H9 (cell line): ENCODE results near the gene UMPS. TPM values are rescaled to one million over a fixed set of nuclear protein-coding genes. Genes with fewer than 3 reads are reported as not detected.

Experiments used
- DNase-seq: peaks from one replicate; pipeline ENCODE4 v3.0.0-alpha.2; 2017
- H2AFZ ChIP-seq: one replicate; pipeline ENCODE4 v1.6.1; 2013; ENCODE audit warnings: mild to moderate bottlenecking, low read length, control low read depth, moderate library complexity
- H2AK5ac ChIP-seq: 2 replicates; pipeline ENCODE4 v1.6.1; 2013; ENCODE audit warnings: low read length, control low read depth, mixed read lengths; ENCODE audit not compliant: insufficient read length
- H2BK120ac ChIP-seq: one replicate; pipeline ENCODE4 v1.6.1; 2013; ENCODE audit warnings: low read depth, mild to moderate bottlenecking, low read length, control low read depth, inconsistent platforms; ENCODE audit not compliant: poor library complexity, severe bottlenecking
- H2BK12ac ChIP-seq: 2 replicates; pipeline ENCODE4 v1.6.1; 2013; ENCODE audit warnings: low read length, control low read depth, mixed read lengths, low read depth; ENCODE audit not compliant: insufficient read length
- H2BK15ac ChIP-seq: 2 replicates; pipeline ENCODE4 v1.6.1; 2013; ENCODE audit warnings: low read depth, low read length, control low read depth
- H2BK20ac ChIP-seq: one replicate; pipeline ENCODE4 v1.6.1; 2013; ENCODE audit warnings: low read depth, mild to moderate bottlenecking, low read length, control low read depth, inconsistent platforms; ENCODE audit not compliant: poor library complexity, severe bottlenecking
- H2BK5ac ChIP-seq: 2 replicates; pipeline ENCODE4 v1.6.1; 2013; ENCODE audit warnings: low read length, control low read depth, mixed read lengths; ENCODE audit not compliant: insufficient read length
- H3K14ac ChIP-seq: 2 replicates; pipeline ENCODE4 v1.6.1; 2013; ENCODE audit warnings: low read length, control low read depth; ENCODE audit not compliant: insufficient read depth
- H3K18ac ChIP-seq: 2 replicates; pipeline ENCODE4 v1.6.1; 2013; ENCODE audit warnings: low read depth, mild to moderate bottlenecking, mixed read lengths, low read length, control low read depth; ENCODE audit not compliant: insufficient read length
- H3K23ac ChIP-seq: 2 replicates; pipeline ENCODE4 v1.6.1; 2013; ENCODE audit warnings: low read length, control low read depth, mixed read lengths, low read depth; ENCODE audit not compliant: insufficient read length
- H3K23me2 ChIP-seq: 2 replicates; pipeline ENCODE4 v1.6.1; 2013; ENCODE audit warnings: low read depth, mild to moderate bottlenecking, mixed read lengths, low read length, control low read depth; ENCODE audit not compliant: insufficient read length, poor library complexity, severe bottlenecking
- H3K27ac ChIP-seq: 2 replicates; pipeline ENCODE4 v1.5.1; 2013; ENCODE audit warnings: low read length, control low read depth, mixed read lengths, low read depth; ENCODE audit not compliant: insufficient read length
- H3K27me3 ChIP-seq: 2 replicates; pipeline ENCODE4 v1.6.1; 2013; ENCODE audit warnings: low read length, control low read depth, inconsistent platforms; ENCODE audit not compliant: insufficient read depth
- H3K4ac ChIP-seq: 2 replicates; pipeline ENCODE4 v1.6.1; 2013; ENCODE audit warnings: low read depth, mild to moderate bottlenecking, control low read depth, inconsistent platforms, low read length, moderate library complexity
- H3K4me1 ChIP-seq: 2 replicates; pipeline ENCODE4 v1.6.1; 2013; ENCODE audit warnings: low read length, control low read depth, inconsistent platforms; ENCODE audit not compliant: insufficient read depth
- H3K4me2 ChIP-seq: 2 replicates; pipeline ENCODE4 v1.6.1; 2013; ENCODE audit warnings: low read length, control low read depth, mixed read lengths; ENCODE audit not compliant: insufficient read length, insufficient read depth
- H3K56ac ChIP-seq: 2 replicates; pipeline ENCODE4 v1.6.1; 2013; ENCODE audit warnings: low read depth, mild to moderate bottlenecking, mixed read lengths, low read length, control low read depth; ENCODE audit not compliant: insufficient read length
- H3K79me1 ChIP-seq: 2 replicates; pipeline ENCODE4 v1.6.1; 2013; ENCODE audit warnings: low read depth, mild to moderate bottlenecking, moderate library complexity, low read length, control low read depth, inconsistent platforms; ENCODE audit not compliant: insufficient read depth, poor library complexity, severe bottlenecking
- H3K79me2 ChIP-seq: 2 replicates; pipeline ENCODE4 v1.6.1; 2013; ENCODE audit warnings: low read length, control low read depth, inconsistent platforms; ENCODE audit not compliant: insufficient read depth
- H3K9ac ChIP-seq: 2 replicates; pipeline ENCODE4 v1.6.1; 2013; ENCODE audit warnings: low read length, control low read depth, mixed read lengths; ENCODE audit not compliant: insufficient read length; ENCODE audit errors: extremely low read depth
- H3K9me3 ChIP-seq: one replicate; pipeline ENCODE4 v1.6.1; 2013; ENCODE audit warnings: low read depth, low read length, inconsistent platforms; ENCODE audit not compliant: control insufficient read depth
- H3T11ph ChIP-seq: one replicate; pipeline ENCODE4 v1.6.1; 2013; ENCODE audit warnings: mild to moderate bottlenecking, low read length, control low read depth, inconsistent platforms
- H4K20me1 ChIP-seq: one replicate; pipeline ENCODE4 v1.6.1; 2013; ENCODE audit not compliant: control insufficient read depth, insufficient read length, insufficient read depth
- H4K5ac ChIP-seq: 2 replicates; pipeline ENCODE4 v1.6.1; 2013; ENCODE audit warnings: low read depth, mild to moderate bottlenecking, mixed read lengths, low read length, control low read depth; ENCODE audit not compliant: insufficient read length
- H4K8ac ChIP-seq: replicated peaks from 2 replicates; pipeline ENCODE4 v1.6.1; 2013; ENCODE audit warnings: low read length, control low read depth, mixed read lengths, low read depth; ENCODE audit not compliant: insufficient read length
- H4K91ac ChIP-seq: 2 replicates; pipeline ENCODE4 v1.6.1; 2013; ENCODE audit warnings: low read depth, mild to moderate bottlenecking, moderate library complexity, mixed read lengths, low read length, control low read depth; ENCODE audit not compliant: insufficient read length
- H3K27ac Mint-ChIP-seq, 3 experiments: 2 replicates in 2 of 3; 3 replicates in 1 of 3; pipeline ENCODE4 v1.8.0; 2020 to 2021; ENCODE audit warnings: mixed read lengths in 3 of 3, mild to moderate bottlenecking in 1 of 3, moderate library complexity in 1 of 3
- H3K27me3 Mint-ChIP-seq: 2 replicates; pipeline ENCODE4 v1.8.0; 2021; ENCODE audit warnings: low read depth, mild to moderate bottlenecking, moderate library complexity, mixed read lengths
- H3K36me3 Mint-ChIP-seq, 3 experiments: 2 replicates in 2 of 3; 3 replicates in 1 of 3; pipeline ENCODE4 v1.8.0; 2020 to 2021; ENCODE audit warnings: low read depth in 3 of 3, mixed read lengths in 3 of 3; ENCODE audit not compliant: insufficient read depth in 1 of 3
- H3K4me1 Mint-ChIP-seq, 2 experiments: 2 replicates each; pipeline ENCODE4 v1.8.0; 2020; ENCODE audit warnings: mixed read lengths in 2 of 2
- H3K4me3 Mint-ChIP-seq, 2 experiments: 2 replicates in 1 of 2; 3 replicates in 1 of 2; pipeline ENCODE4 v1.8.0; 2020 to 2021; ENCODE audit warnings: mild to moderate bottlenecking in 2 of 2, mixed read lengths in 2 of 2, moderate library complexity in 1 of 2
- H3K9me3 Mint-ChIP-seq, 2 experiments: 2 replicates in 1 of 2; 3 replicates in 1 of 2; pipeline ENCODE4 v1.8.0; 2020; ENCODE audit warnings: mild to moderate bottlenecking in 2 of 2, mixed read lengths in 2 of 2, moderate library complexity in 1 of 2
- WGBS: extraction: QIAGEN DNeasy Blood & Tissue Kit; methylation state at CpG from one replicate; pipeline ENCODE4 v1.1.7; 2013; ENCODE audit warnings: missing lambda C conversion rate, low lambda C conversion rate, mixed read lengths; ENCODE audit not compliant: insufficient read length; ENCODE audit errors: extremely low coverage; 5-methylcytosine and 5-hydroxymethylcytosine counted together
- total RNA-seq: library from RNA; stranded (reverse); gene quantifications from 2 replicates; pipeline ENCODE4 v1.2.1, GENCODE V29; 2021
- TF ChIP-seq, protein P1 (sequence below): fragments of 200-600 bp; sonication (generic); conservative IDR thresholded peaks from 3 replicates; pipeline ENCODE4 v1.8.0; 2021; ENCODE audit warnings: antibody characterized with exemption, mild to moderate bottlenecking

UMPS gene
- total RNA-seq, 1 experiment from 2014 or later = 65.4 TPM

DNA sequence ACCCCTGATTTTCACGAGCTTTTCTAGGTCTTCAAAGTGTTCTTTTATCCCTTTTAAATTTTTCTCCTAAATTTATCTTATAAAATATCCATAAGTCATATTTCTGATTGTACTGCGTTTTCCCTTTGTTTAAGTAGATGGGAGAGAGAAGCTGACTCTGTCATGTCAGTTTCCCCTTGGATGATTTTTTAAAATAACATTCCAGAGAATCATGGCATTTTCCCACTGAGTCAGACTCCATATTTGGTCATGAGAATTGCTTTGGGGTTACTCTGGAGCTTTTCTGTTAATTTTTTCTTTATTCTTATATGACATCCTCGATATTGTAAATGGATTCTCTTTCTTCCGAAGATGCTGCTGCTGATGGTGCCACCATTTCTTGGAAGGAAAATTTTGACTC, 28.6 kb upstream of the UMPS start:
- Histone ChIP-seq H3T11ph (no peak overlapping the region), H4K8ac (no peak overlapping the region), H2BK20ac (no peak overlapping the region), H2BK15ac (no peak overlapping the region), H3K23ac (no peak overlapping the region), H3K14ac (no peak overlapping the region), H3K56ac (no peak overlapping the region), H2BK12ac (no peak overlapping the region), H3K27ac (no peak overlapping the region), H3K23me2 (no peaks in the 10 kb centered on the region), H3K79me2 (no peaks in the 10 kb centered on the region), H3K4me2 (no peak overlapping the region), H3K18ac (no peak overlapping the region), H4K5ac (no peak overlapping the region), H3K79me1 (no peaks in the 10 kb centered on the region), H2AK5ac (no peak overlapping the region), H3K9me3 (no peaks in the 10 kb centered on the region), H3K9ac (no peak overlapping the region), H2AFZ (no peak overlapping the region), H4K91ac (no peak overlapping the region), H3K4ac (no peak overlapping the region), H3K27me3 (no peaks in the 10 kb centered on the region), H4K20me1 (no peaks in the 10 kb centered on the region), H2BK120ac (no peak overlapping the region), H2BK5ac (no peak overlapping the region), H3K4me1 (peaks cover 4% of the 10 kb centered on the region; the same call in 1 of the 2 replicates)
- Mint-ChIP-seq H3K4me1 (peaks cover 13 to 14% of the 10 kb centered on the region in 2 experiments), H3K9me3 (peaks cover 0 to under 1% of the 10 kb centered on the region in 2 experiments; a peak in 1 of 5 replicates), H3K4me3 (no peak overlapping the region), H3K27ac (no peak overlapping the region), H3K27me3 (0 out of 2 replicates have a peak, but pooled peaks cover 1% of the 10 kb centered on the region), H3K36me3 (no peaks in the 10 kb centered on the region)
- DNase-seq = no peak
- no CpG with 5 or more reads among the region's 4 CpGs for WGBS
- TF ChIP-seq, protein P1, sequence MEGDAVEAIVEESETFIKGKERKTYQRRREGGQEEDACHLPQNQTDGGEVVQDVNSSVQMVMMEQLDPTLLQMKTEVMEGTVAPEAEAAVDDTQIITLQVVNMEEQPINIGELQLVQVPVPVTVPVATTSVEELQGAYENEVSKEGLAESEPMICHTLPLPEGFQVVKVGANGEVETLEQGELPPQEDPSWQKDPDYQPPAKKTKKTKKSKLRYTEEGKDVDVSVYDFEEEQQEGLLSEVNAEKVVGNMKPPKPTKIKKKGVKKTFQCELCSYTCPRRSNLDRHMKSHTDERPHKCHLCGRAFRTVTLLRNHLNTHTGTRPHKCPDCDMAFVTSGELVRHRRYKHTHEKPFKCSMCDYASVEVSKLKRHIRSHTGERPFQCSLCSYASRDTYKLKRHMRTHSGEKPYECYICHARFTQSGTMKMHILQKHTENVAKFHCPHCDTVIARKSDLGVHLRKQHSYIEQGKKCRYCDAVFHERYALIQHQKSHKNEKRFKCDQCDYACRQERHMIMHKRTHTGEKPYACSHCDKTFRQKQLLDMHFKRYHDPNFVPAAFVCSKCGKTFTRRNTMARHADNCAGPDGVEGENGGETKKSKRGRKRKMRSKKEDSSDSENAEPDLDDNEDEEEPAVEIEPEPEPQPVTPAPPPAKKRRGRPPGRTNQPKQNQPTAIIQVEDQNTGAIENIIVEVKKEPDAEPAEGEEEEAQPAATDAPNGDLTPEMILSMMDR = no peak
